GM19324 (cell line): Measurements from ENCODE around the gene C19orf47.
"Not testable (repeated sequence)": the region's sequence is repeated elsewhere in the genome, so short reads cannot be mapped to it uniquely, and the experiment has no call there.

Source experiments
- ATAC-seq: cut with Tn5 transposase; IDR thresholded peaks from one replicate; pipeline ENCODE4 v1.9.1; 2021; ENCODE audit warnings: mild to moderate bottlenecking, moderate library complexity; ENCODE audit not compliant: unreplicated experiment, low FRiP score

Gene C19orf47

DNA sequence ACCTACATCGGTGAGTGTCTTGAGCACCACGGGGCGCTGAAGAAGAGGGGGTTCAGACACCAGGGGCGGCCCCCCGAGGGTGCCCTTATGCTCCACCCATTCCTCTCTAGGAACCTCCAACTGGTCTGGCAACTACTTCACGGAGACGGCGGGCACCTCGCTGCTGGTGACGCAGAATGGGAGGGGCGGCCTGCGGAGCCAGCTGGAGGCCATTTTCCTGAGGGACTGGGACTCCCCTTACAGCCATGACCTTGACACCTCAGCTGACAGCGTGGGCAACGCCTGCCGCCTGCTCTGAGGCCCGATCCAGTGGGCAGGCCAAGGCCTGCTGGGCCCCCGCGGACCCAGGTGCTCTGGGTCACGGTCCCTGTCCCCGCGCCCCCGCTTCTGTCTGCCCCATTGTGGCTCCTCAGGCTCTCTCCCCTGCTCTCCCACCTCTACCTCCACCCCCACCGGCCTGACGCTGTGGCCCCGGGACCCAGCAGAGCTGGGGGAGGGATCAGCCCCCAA lies 29.7 kb upstream of the C19orf47 start:
- no peak for ATAC-seq

DNA sequence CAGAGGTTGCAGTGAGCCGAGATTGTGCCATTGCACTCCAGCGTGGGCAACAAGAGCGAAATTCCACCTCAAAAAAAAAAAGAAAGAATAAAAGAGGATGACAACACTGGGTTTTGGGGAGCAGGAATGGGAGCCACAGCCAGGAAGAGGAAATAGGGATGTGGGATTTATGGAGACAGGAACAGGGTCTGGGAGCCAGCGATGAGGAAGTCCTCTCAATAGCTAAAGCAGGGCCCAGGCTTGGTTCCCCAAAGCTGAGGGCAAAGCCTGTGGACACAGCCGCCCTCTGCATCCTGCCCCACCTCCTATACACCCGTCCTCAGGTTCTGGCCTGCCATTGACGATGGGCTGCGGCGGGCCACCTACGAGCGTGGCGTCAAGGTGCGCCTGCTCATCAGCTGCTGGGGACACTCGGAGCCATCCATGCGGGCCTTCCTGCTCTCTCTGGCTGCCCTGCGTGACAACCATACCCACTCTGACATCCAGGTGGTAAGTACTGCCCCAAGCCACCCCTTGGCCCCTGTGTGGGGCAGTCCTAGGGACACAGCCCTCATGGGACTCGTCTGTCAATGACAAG lies 28.2 kb upstream of the C19orf47 start:
- no peak for ATAC-seq

GRCh38 chr19:40374084-40374483 lies 25.9 kb upstream of the C19orf47 start:
- ATAC-seq: no peak

DNA sequence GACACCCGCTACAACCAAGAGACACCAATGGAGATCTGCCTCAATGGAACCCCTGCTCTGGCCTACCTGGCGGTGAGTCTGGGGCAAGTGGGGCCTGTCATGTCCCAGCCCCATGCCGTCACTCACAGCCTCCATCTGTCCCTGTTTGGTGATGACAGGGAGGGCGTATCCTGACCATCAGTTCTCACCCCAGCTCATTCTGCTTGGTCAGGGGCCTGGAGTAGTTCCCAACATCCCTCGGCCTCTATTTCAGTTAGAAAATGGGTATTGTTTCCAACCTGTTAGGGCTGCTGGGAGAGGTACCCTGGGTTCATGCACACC lies 23.6 kb upstream of the C19orf47 start:
- no peak for ATAC-seq

DNA sequence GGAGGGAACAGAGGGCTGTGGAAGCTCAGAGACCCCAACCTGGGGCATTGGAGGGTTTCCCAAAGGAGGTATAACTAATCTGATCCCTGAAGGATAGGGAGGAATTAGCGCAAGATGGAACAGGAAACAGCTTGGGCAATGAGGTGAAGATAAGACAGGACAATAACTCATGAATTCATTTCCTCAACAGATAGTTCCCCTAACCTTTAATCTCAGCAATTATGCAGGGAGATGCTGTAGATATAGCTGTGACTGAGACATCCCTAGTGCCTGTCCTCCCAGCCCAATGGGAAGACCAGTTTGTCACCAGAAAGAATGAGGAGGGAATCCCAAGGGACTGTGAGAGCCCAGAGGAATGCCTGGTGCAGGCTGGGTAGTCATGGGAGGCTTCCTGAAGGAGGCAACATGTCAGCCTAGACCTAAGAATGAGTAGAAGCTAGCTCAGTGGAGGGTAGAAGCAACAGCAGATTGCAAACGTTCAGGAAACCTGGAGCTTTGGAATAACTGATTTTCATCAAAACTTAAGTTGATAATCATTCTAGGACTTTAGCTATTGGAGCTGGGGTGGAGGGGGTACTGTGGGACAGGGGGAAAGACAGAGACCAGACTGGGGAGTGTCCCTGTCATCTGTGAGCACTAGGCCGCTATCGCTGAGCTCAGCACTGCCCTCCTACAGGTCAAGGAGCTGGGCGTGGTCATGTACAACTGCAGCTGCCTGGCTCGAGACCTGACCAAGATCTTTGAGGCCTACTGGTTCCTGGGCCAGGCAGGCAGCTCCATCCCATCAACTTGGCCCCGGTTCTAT lies 23.0 kb upstream of the C19orf47 start:
- ATAC-seq: no peak

- not testable (repeated sequence) for ATAC-seq
Observed at GRCh38 chr19:40370253-40370652, 22.1 kb upstream of the C19orf47 start.

DNA sequence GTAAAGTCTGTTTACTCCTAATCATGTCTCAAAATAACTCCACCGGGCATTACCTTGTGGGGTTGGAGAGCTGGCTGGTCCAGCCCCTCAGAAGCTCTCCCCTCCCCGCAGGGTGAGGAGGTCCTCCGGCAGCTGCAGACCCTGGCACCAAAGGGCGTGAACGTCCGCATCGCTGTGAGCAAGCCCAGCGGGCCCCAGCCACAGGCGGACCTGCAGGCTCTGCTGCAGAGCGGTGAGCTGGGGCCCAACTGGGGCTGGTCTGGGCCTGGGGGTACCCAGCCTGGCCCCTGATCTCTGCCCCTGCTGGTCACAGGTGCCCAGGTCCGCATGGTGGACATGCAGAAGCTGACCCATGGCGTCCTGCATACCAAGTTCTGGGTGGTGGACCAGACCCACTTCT lies 21.6 kb upstream of the C19orf47 start:
- ATAC-seq: no peak

DNA sequence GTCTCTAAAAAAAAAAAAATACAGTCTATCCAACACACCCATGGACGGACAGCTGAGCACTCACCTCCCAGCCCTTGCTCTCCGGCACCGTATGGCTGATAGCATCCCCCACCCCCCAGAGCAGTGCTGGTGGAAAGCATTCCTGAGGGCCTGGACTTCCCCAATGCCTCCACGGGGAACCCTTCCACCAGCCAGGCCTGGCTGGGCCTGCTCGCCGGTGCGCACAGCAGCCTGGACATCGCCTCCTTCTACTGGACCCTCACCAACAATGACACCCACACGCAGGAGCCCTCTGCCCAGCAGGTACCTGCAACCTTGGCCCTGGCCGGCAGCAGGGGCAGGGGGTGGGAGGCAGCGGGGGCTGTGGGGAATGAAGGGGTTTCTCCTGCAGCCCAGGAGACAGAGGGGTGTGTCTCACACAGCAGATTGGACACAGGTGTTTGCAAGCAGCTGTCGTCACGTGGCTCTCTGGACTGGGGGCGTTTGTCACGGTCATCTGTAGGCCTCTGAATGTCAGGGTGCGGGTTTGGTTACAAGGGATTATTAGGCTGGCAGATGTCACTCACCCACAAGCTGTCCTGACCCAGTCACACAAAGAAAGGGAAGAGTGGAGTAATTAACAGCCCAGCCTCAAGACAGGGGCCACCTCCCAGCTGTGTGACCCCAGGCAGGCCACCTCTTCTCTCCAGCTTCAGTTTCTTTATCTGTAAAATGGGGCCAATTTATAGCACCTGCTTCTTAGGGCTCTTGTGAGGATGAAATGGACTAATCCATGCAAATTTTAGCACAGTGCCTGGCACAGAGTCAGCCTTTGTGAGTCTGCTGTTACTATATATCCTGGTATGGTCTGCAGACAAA lies 19.6 kb upstream of the C19orf47 start:
- no peak for ATAC-seq

DNA sequence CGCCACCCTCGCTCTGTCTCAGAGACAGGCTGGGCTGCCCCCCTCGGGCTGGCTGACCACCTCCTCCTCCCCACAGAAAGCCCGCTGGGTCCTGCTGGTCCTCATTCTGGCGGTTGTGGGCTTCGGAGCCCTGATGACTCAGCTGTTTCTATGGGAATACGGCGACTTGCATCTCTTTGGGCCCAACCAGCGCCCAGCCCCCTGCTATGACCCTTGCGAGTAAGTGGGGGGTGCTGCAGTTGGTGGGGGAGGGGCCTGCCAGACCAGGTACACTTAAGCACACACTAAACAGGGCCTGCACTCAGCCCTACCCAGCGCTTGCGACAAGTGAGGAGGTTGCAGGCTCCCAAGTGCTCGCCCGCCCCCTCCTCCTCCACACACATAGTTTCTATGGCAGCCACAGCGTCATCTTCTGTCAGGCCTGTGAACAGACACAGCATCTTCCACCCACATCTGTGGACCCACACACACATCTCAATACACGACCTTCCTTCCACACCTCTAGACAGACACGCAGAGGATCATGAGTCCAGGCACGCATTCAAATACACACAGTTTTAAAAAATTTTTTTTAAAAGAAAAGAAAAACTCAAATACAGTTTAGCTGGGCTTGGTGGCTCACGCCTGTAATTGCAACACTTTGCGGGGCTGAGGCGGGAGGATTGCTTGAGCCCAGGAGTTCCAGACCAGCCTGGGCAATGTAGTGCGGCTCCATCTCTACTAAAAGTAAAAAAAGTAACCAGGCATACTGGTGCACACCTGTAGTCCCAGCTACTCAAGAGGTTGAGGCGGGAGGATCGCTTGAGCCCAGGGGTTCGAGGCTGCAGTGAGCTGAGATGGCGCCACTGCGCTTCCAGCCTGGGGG lies 18.7 kb upstream of the C19orf47 start:
- no peak for ATAC-seq

DNA sequence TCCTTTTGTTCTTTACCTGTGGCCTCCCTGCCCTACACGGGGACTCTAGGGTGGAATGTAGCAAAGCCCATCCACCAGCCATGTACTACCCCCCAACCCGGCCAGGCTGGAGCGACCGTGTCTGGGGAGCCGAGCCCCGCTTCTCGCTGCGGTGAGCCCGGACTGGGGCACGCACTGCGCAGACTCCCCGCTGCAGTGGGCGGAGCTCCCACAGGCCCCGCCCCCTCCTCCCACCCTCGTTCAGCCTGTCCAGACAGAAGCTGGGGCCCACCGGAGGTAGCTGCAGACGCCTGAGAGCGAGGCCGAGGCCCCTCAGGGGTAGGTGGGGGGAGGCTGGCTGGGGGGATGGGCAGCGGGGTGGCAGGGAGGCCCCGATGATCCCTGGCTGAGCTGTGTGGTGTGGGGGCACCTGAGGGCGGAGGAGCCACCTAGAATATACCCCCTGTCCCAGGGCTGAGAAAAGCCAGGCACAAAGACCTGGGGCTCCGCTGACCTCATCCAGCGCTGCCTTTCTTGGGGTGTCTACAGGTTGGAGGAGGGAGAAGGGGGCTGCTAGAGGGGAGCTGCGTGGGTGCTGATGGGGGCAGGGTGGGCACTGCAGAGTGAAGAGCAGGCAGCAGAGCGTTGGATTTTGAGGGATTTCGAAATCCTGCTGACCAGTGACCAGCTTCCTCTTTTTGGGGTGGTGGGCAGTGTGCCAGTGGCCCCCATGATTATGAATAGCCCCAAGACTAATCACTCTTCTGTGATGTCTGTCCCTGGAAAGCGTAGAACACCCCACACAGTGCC lies 17.6 kb upstream of the C19orf47 start:
- no peak for ATAC-seq

- ATAC-seq: no peak
Observed at GRCh38 chr19:40365010-40365409, 16.8 kb upstream of the C19orf47 start.

DNA sequence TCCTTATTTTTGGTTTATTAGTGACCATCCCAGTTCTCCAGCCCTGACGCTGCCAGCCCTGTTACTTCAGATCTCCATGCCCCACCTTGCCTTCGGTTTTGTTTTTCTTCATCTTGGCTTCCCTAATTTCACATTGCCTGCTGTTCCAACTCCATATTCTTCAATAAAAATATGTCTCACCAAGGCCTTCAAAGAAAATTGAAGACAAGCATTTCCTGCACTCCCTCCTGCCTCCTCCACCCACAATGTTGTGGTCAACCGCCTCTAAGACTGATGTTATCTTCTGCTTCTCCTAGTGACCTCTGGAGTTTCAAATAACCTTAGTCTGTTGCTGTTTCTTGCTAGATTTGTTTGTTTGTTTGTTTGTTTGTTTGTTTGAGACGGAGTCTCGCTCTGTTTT lies 14.9 kb upstream of the C19orf47 start:
- ATAC-seq: no peak

- no peak for ATAC-seq
Observed at GRCh38 chr19:40362160-40362559, 14.0 kb upstream of the C19orf47 start.

- no peak for ATAC-seq
Observed at GRCh38 chr19:40360708-40361241, 12.6 kb upstream of the C19orf47 start.

DNA sequence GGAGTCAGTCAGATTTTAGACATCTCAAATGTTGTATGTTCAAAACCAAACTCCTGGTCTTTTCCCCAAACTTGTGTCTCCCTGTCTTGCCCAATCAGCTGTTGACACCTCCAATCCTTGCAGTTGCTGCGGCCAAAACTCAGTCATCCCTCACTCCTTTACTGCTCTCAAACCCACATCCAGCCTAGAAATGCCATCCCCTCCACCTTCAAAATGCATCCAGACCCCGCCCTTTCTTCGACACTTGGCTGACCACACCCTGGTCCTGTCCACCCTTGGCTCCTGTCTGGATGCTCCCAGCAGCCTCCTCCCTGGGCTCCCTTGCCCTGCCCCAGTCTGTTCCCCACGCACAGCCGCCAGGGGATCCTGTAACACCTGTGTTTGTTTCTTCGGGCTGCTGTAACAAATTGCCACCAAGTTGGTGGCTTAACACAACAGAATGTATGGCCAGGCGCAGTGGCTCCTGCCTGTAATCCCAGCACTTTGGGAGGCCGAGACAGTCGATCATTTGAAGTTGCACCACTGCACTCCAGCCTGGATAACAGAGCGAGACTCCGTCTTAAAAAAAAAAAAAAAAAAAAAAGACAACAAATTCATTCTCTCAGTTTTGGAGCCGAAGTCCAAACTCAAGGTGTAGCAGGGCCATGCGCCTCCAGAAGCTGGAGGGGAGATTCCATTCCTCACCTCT lies 12.0 kb upstream of the C19orf47 start:
- ATAC-seq: no peak

- no peak for ATAC-seq
Observed at GRCh38 chr19:40358773-40359172, 10.6 kb upstream of the C19orf47 start.

- ATAC-seq: no peak
Observed at GRCh38 chr19:40357640-40358039, 9.4 kb upstream of the C19orf47 start.

GRCh38 chr19:40356681-40357595 lies 8.7 kb upstream of the C19orf47 start:
- ATAC-seq: no peak
